DOHH2 (cell line): ENCODE data around the gene ANTKMT.

Experiments
- H3F3A ChIP-seq: fragments of 200-600 bp; sonication (generic), shearing (Covaris generic); 2 replicates; pipeline ENCODE4 v1.6.0; 2016; ENCODE audit warnings: antibody characterized with exemption, mild to moderate bottlenecking; ENCODE audit not compliant: control insufficient read depth, insufficient read depth
- H3K27ac ChIP-seq: fragments of 200-600 bp; sonication (generic); 2 replicates; pipeline ENCODE4 v1.5.1; 2014; ENCODE audit warnings: low read depth, mild to moderate bottlenecking, low read length, moderate library complexity
- H3K27me3 ChIP-seq: fragments of 200-600 bp; sonication (generic); 2 replicates; pipeline ENCODE4 v1.6.1; 2014; ENCODE audit warnings: mild to moderate bottlenecking, low read length, mixed read lengths; ENCODE audit not compliant: control insufficient read depth
- H3K36me3 ChIP-seq: fragments of 200-600 bp; sonication (generic); 2 replicates; pipeline ENCODE4 v1.6.1; 2014; ENCODE audit warnings: mild to moderate bottlenecking, low read length, moderate library complexity, mixed read lengths; ENCODE audit not compliant: control insufficient read depth
- H3K4me1 ChIP-seq: fragments of 200-600 bp; sonication (generic); 2 replicates; pipeline ENCODE4 v1.6.1; 2014; ENCODE audit warnings: mild to moderate bottlenecking, low read length, mixed read lengths; ENCODE audit not compliant: control insufficient read depth
- H3K4me2 ChIP-seq: fragments of 200-600 bp; sonication (generic); 2 replicates; pipeline ENCODE4 v1.6.0; 2014; ENCODE audit warnings: mild to moderate bottlenecking, low read length, moderate library complexity
- H3K4me3 ChIP-seq: fragments of 200-600 bp; sonication (generic); 2 replicates; pipeline ENCODE4 v1.5.1; 2014; ENCODE audit warnings: mild to moderate bottlenecking, low read length, mixed read lengths
- H3K79me2 ChIP-seq: fragments of 200-600 bp; sonication (generic); 2 replicates; pipeline ENCODE4 v1.6.1; 2014; ENCODE audit warnings: mild to moderate bottlenecking, low read length, mixed read lengths; ENCODE audit not compliant: control insufficient read depth
- H3K9me2 ChIP-seq: fragments of 200-600 bp; sonication (generic); replicated peaks from 2 replicates; pipeline ENCODE4 v1.6.1; 2014; ENCODE audit warnings: mild to moderate bottlenecking, low read length, mixed read lengths; ENCODE audit not compliant: control insufficient read depth
- H3K9me3 ChIP-seq: fragments of 200-600 bp; sonication (generic); 2 replicates; pipeline ENCODE4 v1.6.1; 2014; ENCODE audit warnings: antibody characterized with exemption, low read length, mixed read lengths; ENCODE audit not compliant: control insufficient read depth, insufficient read depth
- H4K20me1 ChIP-seq: fragments of 200-600 bp; sonication (generic); 2 replicates; pipeline ENCODE4 v1.6.0; 2014; ENCODE audit warnings: low read depth, mild to moderate bottlenecking, antibody characterized with exemption, low read length, moderate library complexity; ENCODE audit not compliant: control insufficient read depth, insufficient read depth
- CTCF ChIP-seq: fragments of 200-600 bp; sonication (generic); IDR thresholded peaks from one replicate; pipeline ENCODE4 v1.5.1; 2014; ENCODE audit warnings: antibody characterized with exemption, mild to moderate bottlenecking, low read depth, low read length; ENCODE audit not compliant: poor library complexity, severe bottlenecking
- EZH2phosphoT487 ChIP-seq: fragments of 200-600 bp; sonication (generic); IDR thresholded peaks from 2 replicates; pipeline ENCODE4 v1.6.1; 2017; ENCODE audit warnings: borderline replicate concordance, mild to moderate bottlenecking, antibody characterized with exemption, low read length, moderate library complexity, mixed read lengths

Gene ANTKMT

GRCh38 chr16:724188-725040, 3.5 kb downstream of the ANTKMT start:
- Histone ChIP-seq H3K4me1 (peaks cover 61% of the 10 kb centered on the region), H3K4me3 (no peak overlapping the region), H3K27me3 (no peaks in the 10 kb centered on the region), H3K4me2 (peak overlapping the region; percentile 27; the same call in 1 of the 2 replicates), H3K9me3 (no peaks in the 10 kb centered on the region), H4K20me1 (0 out of 2 replicates have a peak, but pooled peaks cover 3% of the 10 kb centered on the region), H3K9me2 (no peaks in the 10 kb centered on the region), H3K36me3 (peaks cover 32% of the 10 kb centered on the region), H3F3A (peaks cover 12% of the 10 kb centered on the region; the same call in 1 of the 2 replicates), H3K79me2 (peaks cover 9% of the 10 kb centered on the region), H3K27ac (no peak overlapping the region)
- TF ChIP-seq CTCF (no peak), EZH2phosphoT487 (no peak)

GRCh38 chr16:725041-725376, 4.1 kb downstream of the ANTKMT start:
- no peak overlapping the region for H3K4me2 ChIP-seq
- no peaks in the 10 kb centered on the region for H3K9me3 ChIP-seq
- no peak overlapping the region for H3K27ac ChIP-seq
- no peaks in the 10 kb centered on the region for H3K27me3 ChIP-seq
- TF ChIP-seq CTCF: no peak
- no peak for TF ChIP-seq EZH2phosphoT487
- H3K79me2 ChIP-seq: peaks cover 9% of the 10 kb centered on the region
- H3K4me1 ChIP-seq: peaks cover 56% of the 10 kb centered on the region
- peaks cover 10% of the 10 kb centered on the region; the same call in 1 of the 2 replicates for H3F3A ChIP-seq
- H3K36me3 ChIP-seq: peaks cover 38% of the 10 kb centered on the region
- no peaks in the 10 kb centered on the region for H3K9me2 ChIP-seq
- no peak overlapping the region for H3K4me3 ChIP-seq
- H4K20me1 ChIP-seq: 0 out of 2 replicates have a peak, but pooled peaks cover 3% of the 10 kb centered on the region

GRCh38 chr16:725463-726187, 4.7 kb downstream of the ANTKMT start:
- peaks cover 9% of the 10 kb centered on the region for H3K79me2 ChIP-seq
- H3K4me1 ChIP-seq: peaks cover 53% of the 10 kb centered on the region
- H3K4me3 ChIP-seq: peak overlapping the region; percentile 65; the same call in 1 of the 2 replicates
- H3K27ac ChIP-seq: no peak overlapping the region
- 0 out of 2 replicates have a peak, but pooled peaks cover 3% of the 10 kb centered on the region for H4K20me1 ChIP-seq
- H3K27me3 ChIP-seq: no peaks in the 10 kb centered on the region
- TF ChIP-seq CTCF: no peak
- TF ChIP-seq EZH2phosphoT487: no peak
- H3K4me2 ChIP-seq: peak overlapping the region; percentile 80
- H3K36me3 ChIP-seq: peaks cover 42% of the 10 kb centered on the region
- no peaks in the 10 kb centered on the region for H3K9me2 ChIP-seq
- peaks cover 10% of the 10 kb centered on the region; the same call in 1 of the 2 replicates for H3F3A ChIP-seq
- no peaks in the 10 kb centered on the region for H3K9me3 ChIP-seq
